GM13976 (cell line): Measurements from ENCODE around the gene RABGGTA.

ENCODE experiments used
- DNase-seq: peaks from one replicate; pipeline ENCODE4 v3.0.0; 2012; ENCODE audit warnings: low spot score
- in situ Hi-C: fragments of 300-500 bp; cut with MboI; formaldehyde crosslinking; loops from one replicate; pipeline ENCODE4 v1.12.0; 2022; ENCODE audit warnings: low sequenced_read_pairs, mixed read lengths, inconsistent platforms; ENCODE audit not compliant: unreplicated experiment
- TF ChIP-seq, protein P1 (sequence below): IDR thresholded peaks from 2 replicates; pipeline ENCODE4 v1.5.1; 2012; ENCODE audit warnings: borderline replicate concordance, mild to moderate bottlenecking; ENCODE audit not compliant: insufficient read depth; ENCODE audit errors: extremely low read depth, missing control alignments, control extremely low read depth

RABGGTA gene

DNA sequence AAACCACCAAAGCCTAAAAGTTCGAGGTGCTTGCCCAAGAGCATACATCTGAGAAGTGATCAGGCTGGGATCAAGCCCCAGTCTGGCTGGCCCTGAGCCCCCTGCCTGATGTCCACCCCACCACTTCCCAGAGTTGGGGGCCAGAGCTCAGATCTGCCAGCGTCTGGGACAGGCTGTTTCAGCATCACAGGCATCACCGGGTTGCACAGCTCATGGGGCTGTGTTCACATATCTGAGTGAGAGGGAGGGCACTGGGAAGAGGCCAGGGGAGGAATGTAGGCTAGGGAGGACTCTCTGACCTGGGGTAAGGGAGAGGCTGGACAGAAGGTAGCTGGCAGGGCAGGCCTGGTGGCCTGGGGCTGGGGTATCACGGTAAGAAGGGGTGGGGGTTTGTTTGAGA lies 14.4 kb downstream of the RABGGTA start:
- DNase-seq = no peak
- TF ChIP-seq, protein P1, sequence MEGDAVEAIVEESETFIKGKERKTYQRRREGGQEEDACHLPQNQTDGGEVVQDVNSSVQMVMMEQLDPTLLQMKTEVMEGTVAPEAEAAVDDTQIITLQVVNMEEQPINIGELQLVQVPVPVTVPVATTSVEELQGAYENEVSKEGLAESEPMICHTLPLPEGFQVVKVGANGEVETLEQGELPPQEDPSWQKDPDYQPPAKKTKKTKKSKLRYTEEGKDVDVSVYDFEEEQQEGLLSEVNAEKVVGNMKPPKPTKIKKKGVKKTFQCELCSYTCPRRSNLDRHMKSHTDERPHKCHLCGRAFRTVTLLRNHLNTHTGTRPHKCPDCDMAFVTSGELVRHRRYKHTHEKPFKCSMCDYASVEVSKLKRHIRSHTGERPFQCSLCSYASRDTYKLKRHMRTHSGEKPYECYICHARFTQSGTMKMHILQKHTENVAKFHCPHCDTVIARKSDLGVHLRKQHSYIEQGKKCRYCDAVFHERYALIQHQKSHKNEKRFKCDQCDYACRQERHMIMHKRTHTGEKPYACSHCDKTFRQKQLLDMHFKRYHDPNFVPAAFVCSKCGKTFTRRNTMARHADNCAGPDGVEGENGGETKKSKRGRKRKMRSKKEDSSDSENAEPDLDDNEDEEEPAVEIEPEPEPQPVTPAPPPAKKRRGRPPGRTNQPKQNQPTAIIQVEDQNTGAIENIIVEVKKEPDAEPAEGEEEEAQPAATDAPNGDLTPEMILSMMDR = no peak
- in situ Hi-C loops = no loop called here

DNA sequence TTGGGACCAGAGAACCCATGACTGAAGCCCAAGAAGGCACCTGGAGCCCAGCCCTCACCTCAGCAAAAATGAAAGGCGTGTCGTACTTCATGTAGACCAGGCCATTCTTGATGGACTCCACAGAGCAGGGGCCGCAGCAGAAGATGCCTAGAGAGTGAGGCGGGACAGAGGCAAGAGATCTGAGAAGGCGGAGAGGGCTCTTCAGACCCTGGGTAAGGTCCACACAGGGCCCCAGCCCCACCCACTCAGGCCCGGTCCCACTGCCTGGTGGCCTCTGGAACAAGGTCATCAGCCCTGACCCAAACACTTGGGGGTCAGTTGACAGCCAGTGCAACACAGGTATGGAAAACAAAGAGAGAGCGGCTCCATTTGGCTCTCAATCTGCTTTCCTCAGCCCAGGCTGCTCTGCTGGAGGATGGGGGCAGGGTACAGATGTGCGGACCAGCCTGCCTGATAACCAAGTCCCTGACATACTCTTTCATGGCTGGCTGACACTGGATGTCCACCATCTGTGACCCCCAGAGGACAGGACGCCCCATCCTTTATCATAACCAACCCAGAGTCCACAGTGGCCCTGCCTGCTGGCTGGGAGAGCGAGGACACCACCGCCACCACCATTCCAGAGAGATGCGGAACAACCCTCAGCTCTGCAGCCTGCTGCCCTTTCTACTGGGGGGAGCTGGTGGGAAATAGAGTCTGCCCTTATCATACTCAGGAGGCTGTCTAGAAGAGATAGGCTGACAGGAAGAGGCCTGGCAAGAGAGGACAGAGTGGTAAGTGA lies 15.3 kb downstream of the RABGGTA start:
- DNase-seq = no peak

DNA sequence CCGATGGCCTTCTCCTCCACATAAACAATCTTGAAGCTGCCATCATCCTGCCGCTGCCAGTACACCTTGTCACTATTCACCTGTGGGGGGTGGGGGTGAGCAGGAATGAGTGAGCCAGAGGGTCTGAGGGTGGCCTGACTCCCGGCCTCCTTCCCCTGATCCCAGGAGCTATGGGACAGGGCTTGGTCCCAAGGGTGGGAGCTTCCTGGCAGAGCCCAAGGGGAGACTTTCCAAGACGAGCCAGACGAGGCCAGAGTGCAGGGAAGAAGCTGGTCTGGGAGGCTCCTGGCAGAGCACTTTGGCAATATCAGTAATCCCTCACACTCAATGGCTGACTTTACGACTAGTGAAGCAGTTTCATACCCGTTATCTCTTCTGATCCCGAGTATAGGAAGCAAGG lies 16.0 kb downstream of the RABGGTA start:
- in situ Hi-C loops = no loop called here
- DNase-seq = no peak
- TF ChIP-seq, protein P1 = no peak

More for the DNA sequence above, 15.3 kb downstream of the RABGGTA start:
- TF ChIP-seq, protein P1 = no peak
- in situ Hi-C loops = no loop called here

DNA sequence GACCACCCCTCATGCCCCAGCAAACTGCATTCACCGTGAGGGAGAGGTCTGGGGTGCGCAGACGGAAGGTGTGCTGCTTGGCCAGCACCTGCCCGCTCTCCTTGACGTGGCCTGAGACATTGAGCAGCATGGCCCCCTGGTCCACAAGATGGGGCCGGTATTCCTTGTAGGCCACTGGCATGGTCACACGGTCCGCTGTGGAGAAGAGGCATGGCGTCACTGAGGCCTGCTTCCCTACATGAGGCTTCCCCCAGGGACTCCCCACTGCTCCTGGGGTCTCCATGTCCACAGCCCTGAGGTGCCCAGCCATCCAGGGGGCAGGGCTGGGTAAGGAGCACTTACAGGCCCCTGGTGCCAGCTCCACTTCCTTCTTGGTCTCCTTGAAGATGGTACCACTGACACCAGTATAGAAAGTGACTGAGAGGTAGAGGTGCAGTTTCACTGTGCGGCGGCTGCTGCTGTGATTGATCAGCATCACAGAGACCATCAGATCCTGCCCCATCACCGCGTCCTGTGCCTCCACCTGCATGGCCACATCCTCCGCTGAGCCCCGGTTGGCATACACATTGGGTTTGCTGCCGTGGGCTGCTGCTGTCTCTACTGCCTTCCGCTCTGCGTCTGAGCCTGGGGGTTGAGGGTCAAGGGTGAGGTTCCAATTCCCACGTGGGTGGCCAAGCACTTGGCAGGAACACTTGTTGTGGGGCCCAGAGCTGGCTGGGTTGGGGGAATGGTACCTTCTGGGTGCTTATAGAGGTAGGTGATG lies 16.6 kb downstream of the RABGGTA start:
- DNase-seq = no peak

DNA sequence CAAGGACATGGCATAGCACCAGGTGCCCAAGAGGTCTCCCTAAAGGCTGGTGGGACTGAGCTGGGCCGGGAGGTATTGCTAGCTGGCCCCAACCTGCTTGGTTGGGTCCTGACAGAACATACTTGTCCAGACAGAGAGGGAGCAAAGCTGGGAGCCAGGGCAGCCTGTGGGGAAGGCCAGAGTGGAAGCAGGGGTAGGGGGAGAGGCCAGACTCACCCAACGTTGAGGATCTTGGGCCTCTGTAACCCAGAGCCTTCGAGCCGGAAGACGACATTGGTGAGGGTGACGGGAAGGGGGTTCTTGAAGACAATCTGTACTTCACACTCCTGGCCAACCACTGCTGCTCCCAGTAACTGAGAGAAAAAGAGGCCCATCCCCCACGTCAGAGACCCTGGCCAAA lies 17.5 kb downstream of the RABGGTA start:
- in situ Hi-C loops = no loop called here
- no peak for DNase-seq
- TF ChIP-seq, protein P1 = no peak

More for the DNA sequence above, 16.6 kb downstream of the RABGGTA start:
- in situ Hi-C loops = no loop called here
- TF ChIP-seq, protein P1 = no peak

DNA sequence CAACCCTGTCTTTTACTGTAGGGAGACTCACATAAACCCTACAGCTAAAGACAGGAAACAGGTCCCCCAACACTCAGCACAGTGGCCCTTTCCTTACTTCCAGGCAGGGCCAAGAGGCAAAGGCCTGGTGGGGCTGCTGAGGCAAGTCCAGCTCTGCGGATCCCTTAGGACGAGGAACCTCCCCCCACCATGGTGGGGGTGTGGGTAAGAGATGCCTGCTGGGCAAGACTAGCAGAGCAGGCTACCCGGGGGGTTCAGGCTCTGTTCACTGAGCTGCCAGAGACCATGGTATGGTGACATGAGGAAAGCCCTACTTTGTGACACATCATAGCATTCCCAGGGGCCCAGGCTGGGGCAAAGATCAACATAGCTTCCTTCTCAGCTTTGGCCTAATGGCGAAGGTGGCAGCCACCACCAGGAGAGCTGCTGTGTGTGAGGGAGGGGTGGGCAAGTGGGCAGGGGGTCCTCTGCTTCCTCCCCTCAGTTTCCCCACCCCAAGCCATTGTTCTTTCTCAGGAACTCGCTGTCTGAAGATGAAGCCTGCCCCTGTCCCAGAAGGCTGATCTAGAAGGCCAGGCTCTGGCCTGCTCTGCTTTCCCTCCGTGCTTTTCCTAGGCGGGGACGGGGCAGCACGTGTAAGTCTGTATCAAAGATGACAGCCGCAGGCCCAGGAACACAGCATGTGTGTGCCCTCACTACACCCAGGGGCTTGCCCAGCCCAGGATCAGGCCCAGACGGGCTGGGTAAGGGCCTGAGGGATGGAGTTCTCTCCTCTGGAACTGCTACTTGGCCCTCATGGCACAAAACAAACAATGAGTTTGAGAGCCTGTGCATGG lies 18.9 kb downstream of the RABGGTA start:
- DNase-seq = no peak
- in situ Hi-C loops = no loop called here
- TF ChIP-seq, protein P1 = no peak
